NCI-H345 treated with DMSO at 0.1 percent for 48 hours (cell line): ENCODE data around the gene ZMYND10.

Source experiments
- DNase-seq: peaks from one replicate; lab custom pipeline; 2025; ENCODE audit not compliant: unreplicated experiment; lab: John Stamatoyannopoulos, UW

The ZMYND10 gene

GRCh38 chr3:50304601-50305000 lies 40.9 kb downstream of the ZMYND10 start:
- DNase-seq = no peak

- no peak for DNase-seq
Measured at GRCh38 chr3:50303013-50303815, 42.3 kb downstream of the ZMYND10 start, which contains the start of gene HYAL1. TSS of gene HYAL1 (minus strand) at chr3:50303574. CDS start at chr3:50302956, 618 bp downstream.

- DNase-seq = no peak
Measured at GRCh38 chr3:50302095-50303012, 43.2 kb downstream of the ZMYND10 start.

DNA sequence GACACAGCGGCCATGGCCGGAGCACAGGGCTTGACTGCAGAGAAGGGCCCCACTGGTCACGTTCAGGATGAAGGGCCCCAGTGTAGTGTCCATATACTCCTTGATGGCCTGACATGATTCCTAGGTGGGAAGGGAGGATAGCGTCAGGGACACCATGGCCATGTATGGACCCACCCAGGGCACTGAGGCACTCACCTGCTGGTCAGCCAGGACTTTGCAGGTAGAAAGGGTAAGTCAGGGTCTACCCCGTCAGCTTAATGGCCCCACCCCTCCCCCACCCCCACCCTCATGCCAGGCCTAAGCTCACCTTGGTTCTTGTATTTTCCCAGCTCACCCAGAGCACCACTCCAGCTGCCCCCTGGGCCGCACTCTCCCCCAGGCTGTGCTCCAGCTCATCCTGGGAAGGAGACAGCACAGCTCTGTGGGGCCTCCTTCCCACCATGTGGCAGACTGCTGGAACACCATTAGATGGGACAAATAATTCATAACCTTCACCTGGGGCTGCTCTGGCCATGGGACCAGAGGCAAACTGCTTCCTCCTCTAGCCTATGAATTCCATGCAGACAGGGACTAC lies 44.8 kb downstream of the ZMYND10 start:
- DNase-seq = no peak

DNA sequence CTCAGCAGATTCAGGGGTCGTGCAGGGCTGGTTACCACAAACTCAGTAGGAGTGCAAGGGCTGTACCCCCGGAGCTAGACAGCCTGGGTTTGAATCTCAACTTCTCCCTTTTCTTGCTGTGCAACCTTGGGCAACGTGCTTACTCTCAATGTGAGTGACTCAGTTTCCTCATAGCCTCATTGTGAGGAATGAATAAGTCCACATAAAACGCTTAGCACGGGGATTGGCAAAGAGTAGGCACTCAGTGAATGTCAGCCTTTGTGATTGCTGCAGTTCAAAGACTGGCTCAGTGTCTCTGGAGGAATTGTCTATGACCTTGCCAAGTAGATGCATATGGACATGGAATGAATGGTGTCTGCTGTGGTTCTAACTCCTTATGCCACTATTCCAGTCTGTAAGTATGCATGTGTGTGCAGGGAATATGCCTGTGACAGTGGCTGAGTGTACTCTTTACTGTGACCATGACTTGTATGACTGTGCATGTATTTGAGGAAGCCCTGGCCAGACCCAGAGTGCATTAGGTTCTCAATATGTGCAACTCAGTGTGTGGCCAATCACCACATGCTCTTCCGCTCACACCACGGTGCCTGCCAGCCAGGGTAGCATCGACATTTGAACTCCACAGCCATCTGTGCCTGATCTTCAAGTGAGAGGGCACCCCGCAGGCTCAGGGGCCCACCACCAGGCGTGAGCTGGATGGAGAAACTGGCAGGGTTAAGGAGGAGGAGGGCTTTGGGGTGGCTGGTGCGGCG lies 45.4 kb downstream of the ZMYND10 start:
- no peak for DNase-seq

GRCh38 chr3:50299638-50299928 lies 45.9 kb downstream of the ZMYND10 start:
- no peak for DNase-seq

GRCh38 chr3:50298836-50299637 lies 46.5 kb downstream of the ZMYND10 start, which contains the start of the genes HYAL3 and NAA80:
TSS of gene HYAL3 (minus strand) at chr3:50299405. CDS start at chr3:50295602, 3,803 bp downstream.
TSS of gene NAA80 (minus strand) at chr3:50299405. CDS start at chr3:50297463, 1,942 bp downstream.
- peak; percentile 91 for DNase-seq

DNA sequence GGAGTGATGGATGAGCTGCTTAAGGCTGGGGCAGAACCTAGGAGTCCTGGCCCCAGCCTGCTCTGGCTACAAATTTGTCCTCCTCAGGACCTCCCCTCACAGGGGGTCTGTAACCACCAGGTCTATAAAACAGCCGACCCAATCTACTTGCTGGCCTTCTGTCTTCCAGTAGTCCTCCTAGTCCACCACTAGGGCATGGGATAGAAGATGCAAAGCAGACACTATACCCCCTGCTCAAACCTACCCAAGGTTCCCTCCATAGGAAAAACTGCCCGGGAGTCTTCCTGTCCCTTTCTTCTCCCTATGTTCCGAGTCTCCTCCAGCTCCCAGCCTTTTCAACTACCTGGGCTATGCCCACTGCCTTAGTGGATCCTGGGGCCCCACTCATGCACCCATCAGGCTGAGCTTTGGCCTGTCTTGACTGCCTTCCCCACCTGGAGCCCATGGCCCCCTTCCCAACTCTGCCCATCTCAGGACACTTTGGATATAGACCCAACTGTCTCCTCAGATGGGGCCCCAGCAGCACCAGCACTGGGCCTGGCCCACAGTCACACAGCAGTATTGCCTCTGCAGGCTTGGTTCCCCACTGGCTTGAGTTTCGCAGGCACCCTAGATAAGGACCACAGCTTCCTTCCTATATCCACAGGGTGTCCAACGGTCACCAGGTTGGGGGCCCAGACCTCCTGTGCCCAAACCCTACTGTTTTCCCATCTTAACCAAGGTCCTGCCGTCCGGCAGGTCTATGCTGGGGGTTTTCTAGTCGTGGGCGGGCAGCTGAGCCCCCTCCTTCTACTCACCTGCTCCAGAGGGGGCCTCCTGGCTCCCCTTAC lies 47.4 kb downstream of the ZMYND10 start:
- no peak for DNase-seq

DNA sequence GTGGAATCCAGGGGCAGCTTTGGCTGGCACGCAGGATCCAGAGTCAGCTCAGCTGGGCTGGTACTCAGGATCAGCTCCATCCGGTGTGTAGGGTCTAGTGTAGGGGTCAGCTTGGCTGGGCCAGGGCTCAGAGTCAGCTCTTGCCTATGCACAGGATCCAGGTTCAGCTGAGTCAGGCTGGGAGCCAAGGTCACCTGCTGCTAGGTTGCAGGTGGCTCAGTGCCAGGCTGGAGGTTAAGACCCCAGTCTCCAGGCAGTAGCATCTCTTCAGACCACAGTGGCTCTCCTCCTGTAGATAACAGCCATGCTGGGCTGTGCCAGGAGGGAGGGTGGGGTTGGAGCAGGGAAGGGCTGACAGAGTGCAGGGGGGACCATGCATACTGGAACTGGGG lies 48.2 kb downstream of the ZMYND10 start:
- DNase-seq = no peak

- DNase-seq = no peak
Measured at GRCh38 chr3:50296721-50297383, 48.7 kb downstream of the ZMYND10 start.

DNA sequence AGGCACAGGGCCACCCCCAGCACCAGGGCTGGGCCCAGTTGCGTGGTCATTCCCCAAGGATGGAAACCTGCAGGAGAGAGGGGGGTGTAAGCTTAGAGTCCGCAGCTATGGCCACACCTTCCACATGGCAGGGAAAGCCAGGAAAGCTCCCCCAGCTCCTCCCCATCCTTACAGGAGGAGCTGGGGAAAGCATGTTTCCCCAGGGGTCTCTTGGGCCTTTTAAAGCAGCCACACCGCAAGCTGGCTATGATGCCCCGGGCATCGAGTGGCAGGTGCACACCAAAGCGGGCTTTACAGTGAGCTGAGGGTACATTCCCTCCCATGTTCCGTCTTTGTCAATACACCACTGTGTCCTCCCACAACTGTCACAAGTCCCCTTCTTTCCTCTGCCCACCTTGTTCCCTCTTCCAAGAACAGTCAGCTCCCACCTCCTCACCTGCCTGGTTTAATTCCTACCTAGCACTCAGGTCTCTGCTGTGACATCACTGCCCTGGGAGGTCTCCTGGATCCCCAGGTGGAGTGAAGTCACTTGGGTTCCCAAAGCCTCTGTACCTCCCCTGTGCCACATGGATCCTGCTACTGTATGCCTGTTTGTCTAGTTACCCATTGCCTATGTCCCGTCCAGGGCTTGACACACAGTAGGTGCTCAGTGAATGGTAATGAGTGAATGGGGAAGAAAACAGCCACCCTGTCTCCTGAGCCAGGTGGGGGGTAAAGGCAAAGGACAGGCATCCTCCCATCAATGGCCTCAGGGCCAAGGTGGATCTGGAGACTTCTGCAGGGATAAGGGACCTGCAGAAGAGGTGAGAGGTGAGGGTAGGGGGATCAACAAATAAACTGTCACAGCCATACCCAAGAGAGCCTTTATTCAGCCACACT lies 49.7 kb downstream of the ZMYND10 start:
- no peak for DNase-seq

DNA sequence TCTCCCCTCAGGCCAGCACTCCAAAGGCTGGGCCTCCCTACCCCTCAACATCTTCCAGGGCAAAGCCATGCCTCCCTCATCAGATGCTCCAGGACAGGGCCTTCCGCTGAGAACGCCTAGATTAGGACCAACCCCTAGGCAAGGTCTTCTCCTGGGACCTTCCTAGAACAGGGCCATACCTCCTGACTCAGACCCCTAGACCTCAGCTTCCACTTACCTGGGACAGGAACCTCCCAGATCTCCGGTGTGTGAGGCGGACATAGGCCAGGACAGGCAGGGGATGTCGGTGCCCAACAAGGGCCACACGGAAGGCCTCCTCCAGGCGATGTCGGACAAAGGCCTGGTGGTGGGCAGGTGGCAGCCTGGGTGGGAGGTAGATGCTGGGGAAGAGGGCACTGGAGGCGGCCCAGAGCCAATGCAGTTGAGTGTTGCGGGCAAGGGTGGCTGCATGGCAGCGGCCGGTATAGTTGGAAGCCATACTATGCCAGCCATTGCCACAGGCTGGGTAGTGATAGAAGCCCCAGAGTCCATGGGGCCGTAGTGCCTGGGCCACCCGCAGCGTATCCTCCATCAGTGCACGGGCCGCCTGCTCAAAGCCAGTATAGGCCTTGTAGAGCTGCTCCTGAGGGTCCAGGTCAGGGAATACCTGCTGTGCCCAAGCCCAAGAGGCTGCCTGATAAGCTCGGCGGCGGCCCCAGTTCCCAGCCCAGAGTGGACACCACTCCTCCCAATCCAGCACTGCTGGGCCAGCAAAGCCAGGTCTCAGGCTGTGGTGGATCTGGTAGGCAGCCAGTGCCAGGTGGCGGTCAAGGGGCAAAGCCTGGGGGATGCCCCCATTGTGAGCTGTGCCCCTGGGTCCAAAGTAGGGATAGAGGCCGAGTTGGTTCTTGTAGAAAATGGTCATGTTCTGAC lies 50.8 kb downstream of the ZMYND10 start:
- DNase-seq = no peak

GRCh38 chr3:50294089-50294488 lies 51.4 kb downstream of the ZMYND10 start:
- no peak for DNase-seq

- no peak for DNase-seq
Measured at GRCh38 chr3:50293079-50293801, 52.3 kb downstream of the ZMYND10 start.

DNA sequence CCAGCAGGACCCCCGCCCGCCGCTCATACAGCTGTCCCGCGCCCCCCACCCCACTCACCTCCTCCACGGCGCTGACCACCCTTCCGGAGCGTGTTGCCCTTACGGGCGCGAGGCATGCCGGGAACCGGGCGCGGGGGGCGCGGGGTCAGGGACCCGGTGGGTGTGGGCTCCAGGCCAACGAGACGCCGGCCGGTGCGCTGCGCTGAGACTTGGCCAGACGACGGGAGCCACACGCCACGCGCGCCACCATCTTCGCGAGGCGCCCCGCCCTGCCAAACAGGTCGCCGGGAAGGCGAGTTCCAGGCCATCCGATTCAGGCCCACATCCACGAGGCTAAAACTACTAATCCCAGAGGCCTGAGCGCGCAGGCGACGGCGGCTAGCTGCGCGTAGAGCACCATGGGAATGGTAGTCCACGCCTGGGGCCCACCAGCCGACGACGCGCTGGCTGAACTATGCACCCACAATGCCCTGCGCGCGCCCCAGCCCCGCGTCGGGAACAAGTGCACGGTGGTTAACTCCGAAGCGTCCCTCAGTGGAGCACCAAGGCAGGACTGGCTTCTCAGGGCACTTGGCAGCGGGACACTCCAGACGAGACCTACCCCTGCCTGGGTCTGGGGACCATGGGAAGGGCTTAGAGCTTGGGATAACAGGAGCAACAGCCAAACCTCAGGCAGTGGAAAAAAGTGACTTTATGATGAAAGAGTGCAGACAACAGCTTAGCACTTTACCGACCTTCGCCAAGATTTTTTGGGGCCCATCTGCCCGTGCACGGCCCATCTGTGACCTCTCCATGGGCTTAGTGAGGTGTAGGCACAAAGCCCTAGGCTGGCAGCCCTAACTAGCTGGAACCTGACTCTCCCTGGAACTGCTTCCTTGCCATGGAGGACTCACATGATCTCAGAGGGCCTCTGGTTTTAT lies 53.1 kb downstream of the ZMYND10 start, which contains the start of gene IFRD2:
IFRD2 (minus strand) TSS at position 271 of the 920 bp plus-strand sequence; CDS start at position 116, 155 bp downstream.
- DNase-seq = peak; percentile 87
